Liver (tissue), 9 donors: ENCODE results near the gene FN1. TPM values are rescaled to one million over a fixed set of nuclear protein-coding genes. Genes with fewer than 3 reads are reported as not detected.
"Not testable (repeated sequence)": the region's sequence is repeated elsewhere in the genome, so short reads cannot be mapped to it uniquely, and the experiment has no call there.

Source experiments
- DNase-seq: peaks from one replicate; pipeline ENCODE4 v3.0.0-alpha.2; 2017; ENCODE audit warnings: low spot score
- H3K27ac ChIP-seq, 2 donors: one replicate each; pipeline ENCODE4 v1.7.0; 2013; ENCODE audit warnings: inconsistent platforms in 2 of 2, low read length in 2 of 2, control low read depth in 1 of 2, low read depth in 1 of 2, mild to moderate bottlenecking in 1 of 2
- H3K27me3 ChIP-seq, 4 donors: one replicate each; pipeline versions ENCODE4 v1.6.1 to v1.7.0; 2013; ENCODE audit warnings: low read length in 3 of 4, inconsistent platforms in 1 of 4, mild to moderate bottlenecking in 1 of 4, moderate library complexity in 1 of 4; ENCODE audit not compliant: control insufficient read depth in 4 of 4, insufficient read depth in 4 of 4
- H3K36me3 ChIP-seq, 4 donors: one replicate each; pipeline versions ENCODE4 v1.6.1 to v1.7.0; 2013; ENCODE audit warnings: low read length in 3 of 4, mild to moderate bottlenecking in 3 of 4, low read depth in 1 of 4, moderate library complexity in 1 of 4; ENCODE audit not compliant: control insufficient read depth in 4 of 4, insufficient read depth in 3 of 4
- H3K4me1 ChIP-seq, 4 donors: one replicate each; pipeline versions ENCODE4 v1.6.1 to v1.7.0; 2013; ENCODE audit warnings: low read length in 3 of 4, mild to moderate bottlenecking in 3 of 4, moderate library complexity in 1 of 4; ENCODE audit not compliant: control insufficient read depth in 4 of 4, insufficient read depth in 4 of 4
- H3K4me3 ChIP-seq, 3 donors: one replicate each; pipeline versions ENCODE4 v1.6.1 to v1.7.0; 2013; ENCODE audit warnings: low read length in 3 of 3, control low read depth in 1 of 3, low read depth in 1 of 3, mild to moderate bottlenecking in 1 of 3
- H3K9ac ChIP-seq, 2 donors: one replicate each; pipeline ENCODE4 v1.7.0; 2013; ENCODE audit warnings: low read length in 2 of 2, mild to moderate bottlenecking in 2 of 2, moderate library complexity in 2 of 2, control low read depth in 1 of 2, low read depth in 1 of 2
- H3K9me3 ChIP-seq, 4 donors: one replicate each; pipeline versions ENCODE4 v1.6.1 to v1.7.0; 2013; ENCODE audit warnings: low read length in 3 of 4; ENCODE audit not compliant: control insufficient read depth in 4 of 4
- HNF4A ChIP-seq, 2 donors: conservative IDR thresholded peaks; 2 replicates each; pipeline ENCODE4 v1.6.1; 2016; ENCODE audit warnings: antibody characterized with exemption in 2 of 2, mild to moderate bottlenecking in 2 of 2
- HNF4G ChIP-seq: IDR thresholded peaks from 2 replicates; pipeline ENCODE4 v1.6.1; 2016; ENCODE audit warnings: antibody characterized with exemption
- JUND ChIP-seq, 2 donors: IDR thresholded peaks; 2 replicates each; pipeline ENCODE4 v1.6.1; 2016; ENCODE audit warnings: antibody characterized with exemption in 2 of 2
- NR2F2 ChIP-seq: IDR thresholded peaks from 2 replicates; pipeline ENCODE4 v1.6.1; 2016; ENCODE audit warnings: antibody characterized with exemption
- RXRA ChIP-seq, 2 donors: IDR thresholded peaks; 2 replicates each; pipeline ENCODE4 v1.6.1; 2017 to 2018; ENCODE audit warnings: antibody characterized with exemption in 2 of 2, mild to moderate bottlenecking in 1 of 2
- SP1 ChIP-seq: IDR thresholded peaks from 2 replicates; pipeline ENCODE4 v1.6.1; 2018; ENCODE audit warnings: antibody characterized with exemption, mild to moderate bottlenecking
- YY1 ChIP-seq: IDR thresholded peaks from 2 replicates; pipeline ENCODE4 v1.6.1; 2016; ENCODE audit warnings: antibody characterized with exemption, mild to moderate bottlenecking
- WGBS: extraction: QIAGEN DNeasy Blood & Tissue Kit; methylation state at CpG from one replicate; pipeline ENCODE4 v1.1.7; 2013; 5-methylcytosine and 5-hydroxymethylcytosine counted together
- polyA plus RNA-seq, 2 donors: library from polyadenylated mRNA; stranded (reverse) in 1 of 2; unstranded in 1 of 2; fragments of 200-250 nt in 1 of 2; fragments of >200 nt in 1 of 2; fragmentation: Nextera tagmentation in 1 of 2; extraction: Ambion mirVana in 1 of 2; gene quantifications; one replicate each; pipeline versions ENCODE4 v1.2.1 to v1.2.3, GENCODE V29; 2013 to 2015
- total RNA-seq, 2 donors: library from RNA; depleted of rRNA; stranded (reverse); fragments of >200 nt; gene quantifications; one replicate each; pipeline ENCODE4 v1.2.3, GENCODE V29; 2014
- TF ChIP-seq, protein P1 (sequence below): IDR thresholded peaks from 2 replicates; pipeline ENCODE4 v1.6.1; 2016; ENCODE audit warnings: antibody characterized with exemption
- TF ChIP-seq, protein P2 (sequence below): IDR thresholded peaks from 2 replicates; pipeline ENCODE4 v1.6.1; 2016; ENCODE audit warnings: antibody characterized with exemption
- TF ChIP-seq, protein P3 (sequence below): fragments of 150-350 bp; IDR thresholded peaks from 2 replicates; pipeline ENCODE4 v1.5.1; 2017; ENCODE audit warnings: improper control_type of control experiment, low read depth, low read length; ENCODE audit not compliant: missing input control
- TF ChIP-seq, protein P4 (sequence below): IDR thresholded peaks from 2 replicates; pipeline ENCODE4 v1.6.1; 2016; ENCODE audit warnings: antibody characterized with exemption
- TF ChIP-seq, protein P5 (sequence below): IDR thresholded peaks from 2 replicates; pipeline ENCODE4 v1.6.1; 2016; ENCODE audit warnings: antibody characterized with exemption, mild to moderate bottlenecking
- donor health status: healthy.
- donor health status: healthy.
- donor health status: healthy.
- donor health status: healthy.
- donor health status: healthy.

FN1 gene
- total and polyA plus RNA-seq, 4 donors, result 545 to 1,402 (median 837) TPM

DNA sequence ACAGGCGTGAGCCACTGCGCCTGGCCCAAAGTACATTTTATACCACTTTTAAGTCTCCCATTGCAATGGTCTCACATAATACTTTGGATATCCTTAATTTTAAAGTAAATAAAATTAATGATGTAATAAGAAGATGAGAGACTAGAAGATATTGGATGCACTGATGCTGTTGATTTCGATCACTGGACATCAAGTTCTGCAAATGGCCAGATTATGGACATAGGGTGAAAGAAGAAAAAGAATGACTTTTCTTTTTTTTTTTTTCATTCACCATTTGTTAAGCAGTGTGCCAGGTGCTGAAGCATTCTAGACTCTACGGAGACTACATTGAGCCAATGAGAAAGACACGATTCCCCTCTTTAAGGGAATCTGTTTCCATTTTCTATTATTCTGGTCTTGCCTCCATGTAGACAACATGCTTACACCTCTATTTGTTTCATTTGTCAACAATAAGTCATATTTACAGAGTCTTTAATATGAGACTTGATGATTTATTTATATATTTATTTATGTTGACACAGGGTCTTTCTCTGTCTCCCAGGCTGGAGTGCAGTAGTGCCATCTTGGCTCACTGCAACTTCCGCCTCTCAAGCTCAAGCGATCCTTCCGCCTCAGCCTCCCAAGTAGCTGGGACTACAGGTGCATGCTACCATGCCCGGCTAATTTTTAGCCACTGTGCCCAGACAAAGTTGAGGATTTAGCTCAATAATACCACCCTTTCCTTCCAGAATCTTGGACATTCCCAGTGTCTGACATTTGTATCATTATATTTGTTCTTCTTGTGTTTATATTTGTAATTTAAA lies 23.7 kb downstream of the FN1 start (continued):
- TF ChIP-seq, protein P1, sequence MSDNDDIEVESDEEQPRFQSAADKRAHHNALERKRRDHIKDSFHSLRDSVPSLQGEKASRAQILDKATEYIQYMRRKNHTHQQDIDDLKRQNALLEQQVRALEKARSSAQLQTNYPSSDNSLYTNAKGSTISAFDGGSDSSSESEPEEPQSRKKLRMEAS, result no peak

DNA sequence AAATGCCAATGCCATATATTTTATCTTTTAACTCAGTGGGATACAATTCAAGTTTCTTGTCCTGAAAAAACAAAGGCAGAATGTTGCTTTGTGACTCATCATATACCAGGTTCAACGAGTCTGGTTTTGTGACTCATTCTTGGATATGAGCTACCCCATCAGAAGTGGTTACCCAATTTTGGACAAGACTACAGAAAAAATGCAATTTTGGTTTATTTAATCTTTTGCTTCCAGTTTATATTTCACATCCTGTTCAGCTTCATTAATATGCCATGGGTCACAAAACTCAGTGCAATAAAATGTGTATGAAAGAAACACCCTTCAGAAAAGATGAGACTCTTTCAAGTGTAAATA lies 25.0 kb downstream of the FN1 start:
- Histone ChIP-seq H3K27me3 (no peaks in the 10 kb centered on the region), H3K27ac (peak overlapping the region in 1 of 2 donors; percentile 69), H3K9me3 (no peaks in the 10 kb centered on the region), H3K4me3 (no peak overlapping the region), H3K36me3 (peaks cover 7 to 62% (median 50%) of the 10 kb centered on the region in 4 donors), H3K9ac (no peak overlapping the region), H3K4me1 (peaks cover 4 to 19% (median 13%) of the 10 kb centered on the region in 4 donors)
- WGBS, result 0% methylated on average over 1 of the region's 1 CpG
- DNase-seq, result no peak
- TF ChIP-seq RXRA (IDR thresholded peaks at IDR 0.05) (no peak), JUND (IDR thresholded peaks at IDR 0.05) (peak; percentile 32 to 81)

DNA sequence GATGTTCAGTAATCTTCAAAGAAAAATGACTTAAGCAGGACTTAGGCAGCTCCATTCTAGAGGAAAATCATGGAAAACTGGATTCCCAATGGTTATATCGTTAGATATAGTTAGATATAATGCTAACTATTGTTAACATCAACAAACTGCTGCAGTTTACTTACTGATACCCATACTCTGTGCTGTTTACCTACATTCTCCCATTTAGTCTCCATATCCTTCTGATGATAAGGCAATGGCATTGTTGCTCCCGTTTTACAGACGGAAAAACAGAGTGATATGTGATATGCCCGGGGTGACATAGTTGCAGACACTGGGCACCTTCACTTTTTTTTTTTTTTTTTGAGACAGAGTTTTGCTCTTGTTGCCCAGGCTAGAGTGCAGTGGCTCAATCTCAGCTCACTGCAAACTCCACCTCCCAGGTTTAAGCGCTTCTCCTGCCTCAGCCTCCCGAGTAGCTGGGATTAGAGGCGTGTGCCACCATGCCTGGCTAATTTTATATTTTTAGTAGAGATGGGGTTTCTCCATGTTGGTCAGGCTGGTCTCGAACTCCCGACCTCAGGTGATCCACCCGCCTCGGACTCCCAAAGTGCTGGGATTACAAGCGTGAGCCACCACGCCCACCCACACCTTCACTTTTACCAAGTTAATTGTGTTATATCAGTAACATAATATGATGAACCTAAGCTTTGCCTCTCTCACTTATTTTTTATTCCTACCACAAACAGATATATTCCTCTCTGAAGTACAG lies 25.5 kb downstream of the FN1 start:
- not testable (repeated sequence) for H3K9me3 ChIP-seq, H3K27me3 ChIP-seq, H3K9ac ChIP-seq, DNase-seq, H3K4me3 ChIP-seq
- H3K4me1 ChIP-seq, result peaks cover 4 to 14% (median 10%) of the 10 kb centered on the region in 4 donors
- peaks cover 7 to 65% (median 54%) of the 10 kb centered on the region in 4 donors for H3K36me3 ChIP-seq
- H3K27ac ChIP-seq, result peak overlapping the region; percentile 7 to 69
- WGBS, result 94% methylated on average over 13 of the region's 13 CpGs

DNA sequence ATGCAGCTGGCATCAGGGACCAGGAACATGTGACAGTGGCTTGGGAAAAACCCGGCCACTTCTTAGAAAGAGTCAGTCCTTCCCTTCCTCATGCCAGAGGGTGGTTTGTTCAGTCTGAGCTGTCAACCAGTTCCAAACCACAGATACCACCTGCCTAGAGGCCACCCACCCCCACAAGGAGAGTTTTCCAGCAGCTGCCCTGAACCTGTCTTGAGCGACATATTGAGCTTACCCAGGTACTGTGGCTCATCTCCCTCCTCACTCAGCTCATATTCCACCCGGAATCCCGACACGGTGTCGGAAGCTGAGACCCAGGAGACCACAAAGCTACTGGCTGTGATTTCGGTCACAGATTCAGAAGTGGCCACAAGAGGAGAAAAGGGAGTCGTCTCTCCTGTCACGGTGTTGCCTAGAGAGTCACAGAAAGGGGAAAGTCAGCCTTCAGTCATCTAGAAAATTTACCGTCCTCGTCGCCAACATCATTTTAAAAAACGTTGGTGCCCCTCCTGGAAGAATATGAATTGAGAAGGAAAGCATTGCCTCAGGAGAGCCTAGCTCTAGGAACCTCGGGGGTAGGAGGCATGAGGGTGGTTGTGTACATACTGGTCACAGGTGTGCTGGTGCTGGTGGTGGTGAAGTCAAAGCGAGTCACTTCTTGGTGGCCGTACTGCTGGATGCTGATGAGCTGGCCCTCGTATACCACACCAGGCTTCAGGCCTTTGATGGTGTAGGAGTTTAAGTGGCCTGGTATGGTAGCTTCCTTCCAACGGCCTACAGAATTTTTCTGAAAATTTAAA lies 26.3 kb downstream of the FN1 start:
- DNase-seq, result no peak
- no peaks in the 10 kb centered on the region for H3K9me3 ChIP-seq
- no peak overlapping the region for H3K4me3 ChIP-seq
- no peaks in the 10 kb centered on the region for H3K27me3 ChIP-seq
- H3K36me3 ChIP-seq, result peaks cover 7 to 72% (median 62%) of the 10 kb centered on the region in 4 donors
- H3K27ac ChIP-seq, result peak overlapping the region; percentile 15 to 48
- peaks cover under 1 to 7% (median 4%) of the 10 kb centered on the region in 4 donors for H3K4me1 ChIP-seq
- H3K9ac ChIP-seq, result no peak overlapping the region
- TF ChIP-seq, protein P2, sequence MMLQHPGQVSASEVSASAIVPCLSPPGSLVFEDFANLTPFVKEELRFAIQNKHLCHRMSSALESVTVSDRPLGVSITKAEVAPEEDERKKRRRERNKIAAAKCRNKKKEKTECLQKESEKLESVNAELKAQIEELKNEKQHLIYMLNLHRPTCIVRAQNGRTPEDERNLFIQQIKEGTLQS, result no peak
- TF ChIP-seq NR2F2 (no peak), SP1 (no peak), HNF4A (conservative IDR thresholded peaks at IDR 0.05) (no peak), RXRA (IDR thresholded peaks at IDR 0.05) (no peak), YY1 (no peak), HNF4G (no peak)
- TF ChIP-seq, protein P3, sequence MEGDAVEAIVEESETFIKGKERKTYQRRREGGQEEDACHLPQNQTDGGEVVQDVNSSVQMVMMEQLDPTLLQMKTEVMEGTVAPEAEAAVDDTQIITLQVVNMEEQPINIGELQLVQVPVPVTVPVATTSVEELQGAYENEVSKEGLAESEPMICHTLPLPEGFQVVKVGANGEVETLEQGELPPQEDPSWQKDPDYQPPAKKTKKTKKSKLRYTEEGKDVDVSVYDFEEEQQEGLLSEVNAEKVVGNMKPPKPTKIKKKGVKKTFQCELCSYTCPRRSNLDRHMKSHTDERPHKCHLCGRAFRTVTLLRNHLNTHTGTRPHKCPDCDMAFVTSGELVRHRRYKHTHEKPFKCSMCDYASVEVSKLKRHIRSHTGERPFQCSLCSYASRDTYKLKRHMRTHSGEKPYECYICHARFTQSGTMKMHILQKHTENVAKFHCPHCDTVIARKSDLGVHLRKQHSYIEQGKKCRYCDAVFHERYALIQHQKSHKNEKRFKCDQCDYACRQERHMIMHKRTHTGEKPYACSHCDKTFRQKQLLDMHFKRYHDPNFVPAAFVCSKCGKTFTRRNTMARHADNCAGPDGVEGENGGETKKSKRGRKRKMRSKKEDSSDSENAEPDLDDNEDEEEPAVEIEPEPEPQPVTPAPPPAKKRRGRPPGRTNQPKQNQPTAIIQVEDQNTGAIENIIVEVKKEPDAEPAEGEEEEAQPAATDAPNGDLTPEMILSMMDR, result no peak
- TF ChIP-seq, protein P4, sequence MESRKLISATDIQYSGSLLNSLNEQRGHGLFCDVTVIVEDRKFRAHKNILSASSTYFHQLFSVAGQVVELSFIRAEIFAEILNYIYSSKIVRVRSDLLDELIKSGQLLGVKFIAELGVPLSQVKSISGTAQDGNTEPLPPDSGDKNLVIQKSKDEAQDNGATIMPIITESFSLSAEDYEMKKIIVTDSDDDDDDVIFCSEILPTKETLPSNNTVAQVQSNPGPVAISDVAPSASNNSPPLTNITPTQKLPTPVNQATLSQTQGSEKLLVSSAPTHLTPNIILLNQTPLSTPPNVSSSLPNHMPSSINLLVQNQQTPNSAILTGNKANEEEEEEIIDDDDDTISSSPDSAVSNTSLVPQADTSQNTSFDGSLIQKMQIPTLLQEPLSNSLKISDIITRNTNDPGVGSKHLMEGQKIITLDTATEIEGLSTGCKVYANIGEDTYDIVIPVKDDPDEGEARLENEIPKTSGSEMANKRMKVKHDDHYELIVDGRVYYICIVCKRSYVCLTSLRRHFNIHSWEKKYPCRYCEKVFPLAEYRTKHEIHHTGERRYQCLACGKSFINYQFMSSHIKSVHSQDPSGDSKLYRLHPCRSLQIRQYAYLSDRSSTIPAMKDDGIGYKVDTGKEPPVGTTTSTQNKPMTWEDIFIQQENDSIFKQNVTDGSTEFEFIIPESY, result no peak
- TF ChIP-seq, protein P5, sequence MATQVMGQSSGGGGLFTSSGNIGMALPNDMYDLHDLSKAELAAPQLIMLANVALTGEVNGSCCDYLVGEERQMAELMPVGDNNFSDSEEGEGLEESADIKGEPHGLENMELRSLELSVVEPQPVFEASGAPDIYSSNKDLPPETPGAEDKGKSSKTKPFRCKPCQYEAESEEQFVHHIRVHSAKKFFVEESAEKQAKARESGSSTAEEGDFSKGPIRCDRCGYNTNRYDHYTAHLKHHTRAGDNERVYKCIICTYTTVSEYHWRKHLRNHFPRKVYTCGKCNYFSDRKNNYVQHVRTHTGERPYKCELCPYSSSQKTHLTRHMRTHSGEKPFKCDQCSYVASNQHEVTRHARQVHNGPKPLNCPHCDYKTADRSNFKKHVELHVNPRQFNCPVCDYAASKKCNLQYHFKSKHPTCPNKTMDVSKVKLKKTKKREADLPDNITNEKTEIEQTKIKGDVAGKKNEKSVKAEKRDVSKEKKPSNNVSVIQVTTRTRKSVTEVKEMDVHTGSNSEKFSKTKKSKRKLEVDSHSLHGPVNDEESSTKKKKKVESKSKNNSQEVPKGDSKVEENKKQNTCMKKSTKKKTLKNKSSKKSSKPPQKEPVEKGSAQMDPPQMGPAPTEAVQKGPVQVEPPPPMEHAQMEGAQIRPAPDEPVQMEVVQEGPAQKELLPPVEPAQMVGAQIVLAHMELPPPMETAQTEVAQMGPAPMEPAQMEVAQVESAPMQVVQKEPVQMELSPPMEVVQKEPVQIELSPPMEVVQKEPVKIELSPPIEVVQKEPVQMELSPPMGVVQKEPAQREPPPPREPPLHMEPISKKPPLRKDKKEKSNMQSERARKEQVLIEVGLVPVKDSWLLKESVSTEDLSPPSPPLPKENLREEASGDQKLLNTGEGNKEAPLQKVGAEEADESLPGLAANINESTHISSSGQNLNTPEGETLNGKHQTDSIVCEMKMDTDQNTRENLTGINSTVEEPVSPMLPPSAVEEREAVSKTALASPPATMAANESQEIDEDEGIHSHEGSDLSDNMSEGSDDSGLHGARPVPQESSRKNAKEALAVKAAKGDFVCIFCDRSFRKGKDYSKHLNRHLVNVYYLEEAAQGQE, result no peak
- TF ChIP-seq, protein P1, result no peak
- WGBS, result 91% methylated on average over 18 of the region's 18 CpGs
